MM.1S (cell line): ENCODE measurements around the gene DOK3.

Experiments used
- DNase-seq: peaks from one replicate; pipeline ENCODE4 v3.0.0-alpha.2; 2015
- H2AFZ ChIP-seq: fragments of 300-600 bp; sonication (generic); 2 replicates; pipeline ENCODE4 v1.6.0; 2016; ENCODE audit warnings: antibody characterized with exemption, low read length
- H3F3A ChIP-seq: fragments of 300-600 bp; sonication (generic); 2 replicates; pipeline ENCODE4 v1.6.1; 2016; ENCODE audit warnings: mild to moderate bottlenecking, antibody characterized with exemption, low read length, moderate library complexity, mixed read lengths; ENCODE audit not compliant: insufficient read depth
- H3K27ac ChIP-seq: fragments of 300-600 bp; sonication (generic); 2 replicates; pipeline ENCODE4 v1.5.1; 2016; ENCODE audit warnings: mild to moderate bottlenecking, low read length
- H3K27me3 ChIP-seq: fragments of 300-600 bp; sonication (generic); replicated peaks from 2 replicates; pipeline ENCODE4 v1.6.0; 2016; ENCODE audit warnings: low read length; ENCODE audit not compliant: insufficient read depth
- H3K36me3 ChIP-seq: fragments of 300-600 bp; sonication (generic); replicated peaks from 2 replicates; pipeline ENCODE4 v1.6.1; 2016; ENCODE audit warnings: mild to moderate bottlenecking, low read length, mixed read lengths; ENCODE audit not compliant: insufficient read depth
- H3K4me1 ChIP-seq: fragments of 300-600 bp; sonication (generic); 2 replicates; pipeline ENCODE4 v1.6.1; 2016; ENCODE audit warnings: low read length, mixed read lengths
- H3K4me2 ChIP-seq: fragments of 300-600 bp; sonication (generic); 2 replicates; pipeline ENCODE4 v1.6.0; 2016; ENCODE audit warnings: low read depth, low read length
- H3K4me3 ChIP-seq: fragments of 300-600 bp; sonication (generic); 2 replicates; pipeline ENCODE4 v1.5.1; 2016; ENCODE audit warnings: low read length, mixed read lengths
- H3K79me2 ChIP-seq: fragments of 300-600 bp; sonication (generic); 2 replicates; pipeline ENCODE4 v1.6.1; 2016; ENCODE audit warnings: mixed run types, low read length, mixed read lengths
- H3K9ac ChIP-seq: fragments of 300-600 bp; sonication (generic); 2 replicates; pipeline ENCODE4 v1.6.1; 2016; ENCODE audit warnings: low read length, mixed read lengths
- H3K9me2 ChIP-seq: fragments of 300-600 bp; sonication (generic); replicated peaks from 2 replicates; pipeline ENCODE4 v1.6.1; 2016; ENCODE audit warnings: mild to moderate bottlenecking, low read length, mixed read lengths; ENCODE audit not compliant: insufficient read depth
- H3K9me3 ChIP-seq: fragments of 300-600 bp; sonication (generic); replicated peaks from 2 replicates; pipeline ENCODE4 v1.6.1; 2016; ENCODE audit warnings: mild to moderate bottlenecking, low read length, mixed read lengths; ENCODE audit not compliant: insufficient read depth
- H4K20me1 ChIP-seq: fragments of 300-600 bp; sonication (generic); 2 replicates; pipeline ENCODE4 v1.6.1; 2016; ENCODE audit warnings: mild to moderate bottlenecking, low read length, moderate library complexity, mixed read lengths; ENCODE audit not compliant: insufficient read depth
- CTCF ChIP-seq: fragments of 300-600 bp; sonication (generic); IDR thresholded peaks from 2 replicates; pipeline ENCODE4 v1.5.1; 2016; ENCODE audit warnings: antibody characterized with exemption, low read length, mixed read lengths
- EZH2 ChIP-seq: fragments of 300-600 bp; sonication (generic); optimal IDR thresholded peaks from 2 replicates; pipeline ENCODE3; 2017; ENCODE audit warnings: low read depth, mild to moderate bottlenecking, antibody characterized with exemption, low read length, mixed read lengths
- EZH2phosphoT487 ChIP-seq: fragments of 300-600 bp; sonication (generic); IDR thresholded peaks from 2 replicates; pipeline ENCODE4 v1.6.1; 2018; ENCODE audit warnings: antibody characterized with exemption, low read length

The DOK3 gene

GRCh38 chr5:177511181-177511580 lies 1.6 kb upstream of the DOK3 start:
- Histone ChIP-seq H3K27ac (no peak overlapping the region), H3F3A (no peaks in the 10 kb centered on the region), H3K4me2 (no peak overlapping the region), H3K9me2 (no peaks in the 10 kb centered on the region), H4K20me1 (no peaks in the 10 kb centered on the region), H3K4me3 (no peak overlapping the region), H3K36me3 (no peaks in the 10 kb centered on the region; the same call in 1 of the 2 replicates), H3K79me2 (peaks cover 21% of the 10 kb centered on the region), H3K27me3 (no peaks in the 10 kb centered on the region), H3K9me3 (no peaks in the 10 kb centered on the region), H3K9ac (no peak overlapping the region), H3K4me1 (peaks cover 24% of the 10 kb centered on the region), H2AFZ (no peak overlapping the region)
- TF ChIP-seq EZH2phosphoT487 (no peak), CTCF (no peak), EZH2 (no peak)
- no peak for DNase-seq

GRCh38 chr5:177510567-177511053 lies 984 bp upstream of the DOK3 start:
- Histone ChIP-seq H3K27me3 (no peaks in the 10 kb centered on the region), H3K9ac (no peak overlapping the region), H3K79me2 (peaks cover 15% of the 10 kb centered on the region), H3K27ac (no peak overlapping the region), H2AFZ (no peak overlapping the region), H3K4me3 (no peak overlapping the region), H3K36me3 (no peaks in the 10 kb centered on the region; the same call in 1 of the 2 replicates), H3K9me3 (no peaks in the 10 kb centered on the region), H4K20me1 (no peaks in the 10 kb centered on the region), H3F3A (no peaks in the 10 kb centered on the region), H3K9me2 (no peaks in the 10 kb centered on the region), H3K4me1 (peaks cover 19% of the 10 kb centered on the region), H3K4me2 (no peak overlapping the region)
- TF ChIP-seq CTCF, result no peak
- no peak for TF ChIP-seq EZH2
- no peak for TF ChIP-seq EZH2phosphoT487
- DNase-seq, result no peak

- no peaks in the 10 kb centered on the region for H3K27me3 ChIP-seq
- peaks cover 10% of the 10 kb centered on the region for H3K79me2 ChIP-seq
- H3K27ac ChIP-seq, result peak overlapping the region; percentile 7; the same call in 1 of the 2 replicates
- no peaks in the 10 kb centered on the region for H4K20me1 ChIP-seq
- H2AFZ ChIP-seq, result 0 out of 2 replicates have a peak overlapping the region, but pooled peaks have one; percentile 62
- H3K9me2 ChIP-seq, result no peaks in the 10 kb centered on the region
- DNase-seq, result no peak
- peak overlapping the region; percentile 59; the same call in 1 of the 2 replicates for H3K4me3 ChIP-seq
- peaks cover 18% of the 10 kb centered on the region for H3K4me1 ChIP-seq
- no peak for TF ChIP-seq EZH2
- no peak for TF ChIP-seq EZH2phosphoT487
- TF ChIP-seq CTCF, result no peak
- H3K36me3 ChIP-seq, result no peaks in the 10 kb centered on the region; the same call in 1 of the 2 replicates
- H3K9me3 ChIP-seq, result no peaks in the 10 kb centered on the region
- H3F3A ChIP-seq, result no peaks in the 10 kb centered on the region
- peak overlapping the region; percentile 55; the same call in 1 of the 2 replicates for H3K9ac ChIP-seq
- peak overlapping the region; percentile 89 for H3K4me2 ChIP-seq
Observed at GRCh38 chr5:177509991-177510566, 453 bp upstream of the DOK3 start.
